ENCODE measurements around the gene BUD23. TPM values are rescaled to one million over a fixed set of nuclear protein-coding genes. Genes with fewer than 3 reads are reported as not detected.
A peak's percentile ranks its signal among the peaks of the same experiment; 100 is the strongest.

Gene BUD23
- total and polyA plus RNA-seq, 9 of the 15 experiments (the other 6 are each of a cell fraction or from before 2014, with no cell fraction given) = 79.5 to 270 (median 150) TPM

- peak; percentile 83 for TF ChIP-seq HCFC1 (IDR thresholded peaks at IDR 0.05; ENCODE audit: low read depth, low read length)
- TF ChIP-seq RFX5 (IDR thresholded peaks at IDR 0.05; ENCODE audit: low read depth, low read length) = no peak
- no peak for TF ChIP-seq DNMT1 (IDR thresholded peaks at IDR 0.05)
- TF ChIP-seq KDM4B (IDR thresholded peaks at IDR 0.05; ENCODE audit: borderline replicate concordance in 2 of 2, low read depth in 1 of 2) = peak in 1 of 2 experiments; percentile 72; a peak in 1 of 4 replicates
- TF ChIP-seq SFPQ (IDR thresholded peaks at IDR 0.05; ENCODE audit: low read depth, low read length) = no peak
- TF ChIP-seq NR1H2 (CRISPR knock-in tag; IDR thresholded peaks at IDR 0.05) = no peak
- no peak; the same call in 1 of the 2 replicates for TF ChIP-seq TCF7 (IDR thresholded peaks at IDR 0.05; ENCODE audit: borderline replicate concordance)
- TF ChIP-seq KDM5B (IDR thresholded peaks at IDR 0.05; ENCODE audit: insufficient replicate concordance, low read depth, low read length) = peak; percentile 94
- no peak; the same call in 1 of the 2 replicates for TF ChIP-seq MYNN (IDR thresholded peaks at IDR 0.05)
- TF ChIP-seq MYNN (CRISPR knock-in tag; IDR thresholded peaks at IDR 0.05) = no peak
- no peak for TF ChIP-seq HMBOX1 (IDR thresholded peaks at IDR 0.05)
- TF ChIP-seq ZNF41 (CRISPR knock-in tag; conservative IDR thresholded peaks at IDR 0.05) = no peak
- TF ChIP-seq RERE (CRISPR knock-in tag; IDR thresholded peaks at IDR 0.05; ENCODE audit: borderline replicate concordance) = 0 out of 2 replicates have a peak, but pooled peaks have one; percentile 36
Measured at GRCh38 chr7:73683056-73683787, at the start of gene BUD23, which contains the start of gene DNAJC30 (continued).
